ENCODE results near the gene BMPER.

BMPER gene

GRCh38 chr7:33905389-33906032 lies at the start of gene BMPER:
Gene BMPER (plus strand): TSS chr7:33905539. CDS start chr7:33905614, 75 bp downstream.
- no peak for DNase-seq (ENCODE audit: low read depth)

GRCh38 chr7:33861947-33862346 lies 43.4 kb upstream of the BMPER start:
- DNase-seq (ENCODE audit: low read depth) = no peak

GRCh38 chr7:33862946-33863814 lies 42.2 kb upstream of the BMPER start:
- no peak for DNase-seq (ENCODE audit: low read depth)

GRCh38 chr7:33868166-33868565 lies 37.2 kb upstream of the BMPER start:
- no peak for DNase-seq (ENCODE audit: low read depth)

- DNase-seq (ENCODE audit: low read depth) = no peak
Measured at GRCh38 chr7:33869176-33869575, 36.2 kb upstream of the BMPER start.

- no peak for DNase-seq (ENCODE audit: low read depth)
Measured at GRCh38 chr7:33870120-33870519, 35.2 kb upstream of the BMPER start.

- DNase-seq (ENCODE audit: low read depth) = no peak
Measured at GRCh38 chr7:33872870-33873269, 32.5 kb upstream of the BMPER start.

- DNase-seq (ENCODE audit: low read depth) = no peak
Measured at GRCh38 chr7:33873518-33873917, 31.8 kb upstream of the BMPER start.

- no peak for DNase-seq (ENCODE audit: low read depth)
Measured at GRCh38 chr7:33873981-33874750, 31.2 kb upstream of the BMPER start.

GRCh38 chr7:33874943-33875342 lies 30.4 kb upstream of the BMPER start:
- DNase-seq (ENCODE audit: low read depth) = no peak

- no peak for DNase-seq (ENCODE audit: low read depth)
Measured at GRCh38 chr7:33876596-33877274, 28.6 kb upstream of the BMPER start.

GRCh38 chr7:33880787-33881186 lies 24.6 kb upstream of the BMPER start:
- DNase-seq (ENCODE audit: low read depth) = no peak

- DNase-seq (ENCODE audit: low read depth) = no peak
Measured at GRCh38 chr7:33881316-33881715, 24.0 kb upstream of the BMPER start.

GRCh38 chr7:33882040-33882837 lies 23.1 kb upstream of the BMPER start:
- DNase-seq (ENCODE audit: low read depth) = no peak

- DNase-seq (ENCODE audit: low read depth) = no peak
Measured at GRCh38 chr7:33882950-33883670, 22.2 kb upstream of the BMPER start.

- no peak for DNase-seq (ENCODE audit: low read depth)
Measured at GRCh38 chr7:33883671-33883965, 21.7 kb upstream of the BMPER start.

- DNase-seq (ENCODE audit: low read depth) = no peak
Measured at GRCh38 chr7:33885290-33886148, 19.8 kb upstream of the BMPER start.

GRCh38 chr7:33886149-33886623 lies 19.2 kb upstream of the BMPER start:
- no peak for DNase-seq (ENCODE audit: low read depth)

- no peak for DNase-seq (ENCODE audit: low read depth)
Measured at GRCh38 chr7:33887266-33887975, 17.9 kb upstream of the BMPER start.
